LNCaP clone FGC (cell line): ENCODE measurements around the gene PGA5.

Experiments used
- DNase-seq: peaks from one replicate; pipeline ENCODE4 v3.0.0-alpha.2; 2011; ENCODE audit warnings: low read depth
- H3K4me3 ChIP-seq: 2 replicates; pipeline ENCODE4 v1.5.1; 2011; ENCODE audit warnings: mild to moderate bottlenecking, low read depth, low read length, control low read depth
- TF ChIP-seq, protein P1 (sequence below): IDR thresholded peaks from 2 replicates; pipeline ENCODE4 v1.5.1; 2012; ENCODE audit warnings: mild to moderate bottlenecking; ENCODE audit not compliant: control insufficient read depth, insufficient read depth; ENCODE audit errors: extremely low read depth

Gene PGA5

DNA sequence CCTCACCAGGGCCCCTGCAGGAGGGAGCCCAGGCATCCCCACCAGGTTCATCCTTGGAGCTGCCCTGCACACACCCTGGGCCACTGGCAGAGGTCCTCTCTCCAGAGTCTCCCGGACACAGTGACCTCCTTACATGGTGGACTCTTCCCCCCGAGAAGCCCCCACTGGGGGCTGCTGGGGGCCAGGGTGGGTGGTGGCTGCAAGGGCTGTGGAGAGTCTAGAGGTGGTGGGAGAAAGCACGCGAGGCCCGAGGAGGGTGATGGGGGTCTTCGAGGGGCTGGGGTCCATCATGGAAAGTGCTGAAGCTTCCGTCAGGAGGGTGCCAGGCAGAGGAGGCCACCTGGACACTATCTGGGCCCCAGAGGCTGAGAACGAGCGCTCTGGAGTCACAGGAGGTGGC lies 17.6 kb downstream of the PGA5 start:
- no peak overlapping the region for H3K4me3 ChIP-seq
- TF ChIP-seq, protein P1, sequence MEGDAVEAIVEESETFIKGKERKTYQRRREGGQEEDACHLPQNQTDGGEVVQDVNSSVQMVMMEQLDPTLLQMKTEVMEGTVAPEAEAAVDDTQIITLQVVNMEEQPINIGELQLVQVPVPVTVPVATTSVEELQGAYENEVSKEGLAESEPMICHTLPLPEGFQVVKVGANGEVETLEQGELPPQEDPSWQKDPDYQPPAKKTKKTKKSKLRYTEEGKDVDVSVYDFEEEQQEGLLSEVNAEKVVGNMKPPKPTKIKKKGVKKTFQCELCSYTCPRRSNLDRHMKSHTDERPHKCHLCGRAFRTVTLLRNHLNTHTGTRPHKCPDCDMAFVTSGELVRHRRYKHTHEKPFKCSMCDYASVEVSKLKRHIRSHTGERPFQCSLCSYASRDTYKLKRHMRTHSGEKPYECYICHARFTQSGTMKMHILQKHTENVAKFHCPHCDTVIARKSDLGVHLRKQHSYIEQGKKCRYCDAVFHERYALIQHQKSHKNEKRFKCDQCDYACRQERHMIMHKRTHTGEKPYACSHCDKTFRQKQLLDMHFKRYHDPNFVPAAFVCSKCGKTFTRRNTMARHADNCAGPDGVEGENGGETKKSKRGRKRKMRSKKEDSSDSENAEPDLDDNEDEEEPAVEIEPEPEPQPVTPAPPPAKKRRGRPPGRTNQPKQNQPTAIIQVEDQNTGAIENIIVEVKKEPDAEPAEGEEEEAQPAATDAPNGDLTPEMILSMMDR = no peak
- no peak for DNase-seq

DNA sequence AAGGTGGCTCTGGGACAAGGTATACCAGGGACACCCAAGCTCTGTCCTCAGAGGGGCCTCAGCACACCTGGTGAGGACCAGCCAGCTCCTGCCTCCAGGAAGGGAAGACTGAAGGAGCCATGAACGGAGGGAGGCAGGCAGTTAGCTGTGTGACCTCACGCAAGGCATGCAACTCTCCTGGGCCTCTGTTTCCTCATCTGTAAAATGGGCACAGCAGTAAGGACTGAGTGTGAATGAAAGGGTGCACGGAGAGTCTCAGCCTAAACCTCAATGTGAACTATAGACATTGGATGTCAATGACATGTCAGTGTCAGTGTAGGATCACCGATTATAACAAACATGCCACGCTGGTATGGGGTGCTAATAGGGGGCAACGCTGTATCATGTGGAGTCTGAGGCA lies 18.4 kb downstream of the PGA5 start:
- TF ChIP-seq, protein P1 = no peak
- DNase-seq = no peak
- H3K4me3 ChIP-seq = no peak overlapping the region

DNA sequence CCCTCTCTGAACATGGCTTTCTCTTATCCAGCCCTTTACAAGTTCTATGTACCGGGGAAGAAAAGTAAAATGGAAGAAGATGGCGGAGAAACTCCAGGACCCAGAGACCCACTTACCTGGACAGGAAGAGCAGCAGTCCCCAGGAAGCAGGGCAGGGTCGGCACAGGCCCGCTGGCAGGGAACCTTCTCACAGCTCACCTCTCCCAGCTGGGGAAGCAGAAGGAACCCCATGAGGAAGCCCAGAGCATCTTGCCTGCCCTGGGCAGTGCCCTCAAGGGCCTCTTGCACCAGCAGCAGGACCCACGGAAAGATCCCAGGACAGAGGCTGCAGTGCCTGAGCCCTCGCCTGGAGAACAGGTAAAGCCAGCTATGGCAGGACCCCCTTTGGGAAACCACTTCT lies 23.4 kb downstream of the PGA5 start:
- TF ChIP-seq, protein P1 = no peak
- H3K4me3 ChIP-seq = no peak overlapping the region
- no peak for DNase-seq

DNA sequence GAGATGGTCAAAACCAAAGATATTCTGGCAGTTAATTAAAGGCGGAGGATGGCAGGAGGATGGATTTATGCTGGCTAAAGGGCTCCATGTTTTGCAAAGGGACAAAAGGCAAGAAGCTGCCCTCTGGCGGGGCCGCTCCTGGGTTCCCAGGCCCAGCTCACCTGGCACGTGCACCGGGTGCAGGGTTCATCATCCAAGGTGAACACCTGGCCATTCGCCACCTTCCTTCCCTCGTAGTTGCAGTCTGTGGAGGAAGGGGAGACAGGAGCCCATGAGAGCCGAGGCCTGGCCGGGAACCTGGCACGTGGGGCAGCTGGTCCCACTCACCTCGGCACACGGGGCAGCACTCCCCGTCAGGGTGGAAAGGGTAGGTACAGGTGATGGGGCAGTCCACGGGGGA lies 23.8 kb downstream of the PGA5 start:
- DNase-seq = no peak
- TF ChIP-seq, protein P1 = no peak
- no peak overlapping the region for H3K4me3 ChIP-seq

DNA sequence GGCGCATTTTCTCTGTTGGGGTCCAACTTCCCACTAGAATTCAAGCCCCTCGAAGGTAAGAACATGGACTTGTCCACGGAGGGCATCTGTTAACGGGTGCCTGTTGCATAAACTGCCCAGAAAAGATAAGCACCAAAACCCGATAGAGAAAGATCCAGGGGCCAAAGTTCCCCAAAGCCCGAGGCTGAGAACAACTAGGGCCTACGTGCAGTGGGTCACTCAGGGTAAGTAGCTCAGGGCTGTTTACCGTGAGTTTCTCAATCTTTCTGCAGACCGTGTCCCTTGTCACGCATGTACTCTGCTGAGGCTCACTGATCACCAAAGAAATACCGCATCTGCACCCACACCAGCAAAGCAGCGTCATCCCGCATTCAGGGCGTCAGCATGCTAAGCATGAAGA lies 24.4 kb downstream of the PGA5 start:
- no peak overlapping the region for H3K4me3 ChIP-seq
- no peak for DNase-seq
- TF ChIP-seq, protein P1 = no peak

DNA sequence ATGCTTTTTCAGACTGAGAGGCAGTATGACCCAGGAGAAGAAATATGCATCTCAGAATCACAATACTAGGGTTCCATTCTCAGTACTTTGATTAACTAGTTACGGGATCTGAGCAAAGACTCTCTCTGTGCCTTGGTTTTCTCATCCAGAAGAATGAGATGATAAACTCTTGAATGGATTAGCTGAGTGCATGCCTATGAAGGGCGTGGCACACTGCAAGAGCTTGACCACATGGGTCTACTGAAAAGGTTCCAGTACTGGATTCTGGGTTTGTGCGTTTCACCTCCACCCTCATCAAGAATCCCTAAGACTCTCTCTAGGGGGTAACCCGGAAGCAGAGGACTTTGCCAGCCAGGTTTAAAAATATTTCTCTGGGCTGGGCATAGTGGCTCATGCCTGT lies 25.6 kb downstream of the PGA5 start:
- no peak for DNase-seq
- TF ChIP-seq, protein P1 = no peak
- no peak overlapping the region for H3K4me3 ChIP-seq

DNA sequence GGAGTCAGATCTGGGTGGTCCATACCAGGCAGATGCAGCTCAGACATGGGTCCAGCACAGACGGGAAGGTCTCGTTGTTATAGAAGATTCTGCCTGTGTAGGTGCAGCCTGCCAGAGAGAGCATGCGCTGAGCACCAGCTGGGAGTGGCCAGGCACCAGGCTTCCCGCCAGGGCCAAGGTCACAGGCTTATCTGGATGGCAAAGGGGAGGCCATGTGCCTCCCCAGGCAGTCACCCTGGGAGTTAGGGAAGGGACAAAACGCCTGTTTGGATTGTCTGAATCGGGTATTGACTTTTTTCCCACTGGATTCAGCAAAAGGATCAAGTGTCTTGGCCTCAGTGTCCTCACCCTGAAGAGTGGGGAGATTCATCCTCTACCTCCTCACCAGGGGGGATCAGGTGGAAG lies 26.5 kb downstream of the PGA5 start:
- TF ChIP-seq, protein P1 = no peak
- no peak overlapping the region for H3K4me3 ChIP-seq
- no peak for DNase-seq
